HG03060 (cell line): ENCODE data around the gene CASP6.
"Not testable (repeated sequence)": the region's sequence is repeated elsewhere in the genome, so short reads cannot be mapped to it uniquely, and the experiment has no call there.

Source experiments
- ATAC-seq: cut with Tn5 transposase; IDR thresholded peaks from one replicate; pipeline ENCODE4 v1.9.1; 2021; ENCODE audit warnings: low read depth, moderate number of reproducible peaks; ENCODE audit not compliant: unreplicated experiment

The CASP6 gene

GRCh38 chr4:109721033-109721432, 17.8 kb upstream of the CASP6 start:
- ATAC-seq, result no peak

- no peak for ATAC-seq
Measured at GRCh38 chr4:109719604-109720003, 16.4 kb upstream of the CASP6 start.

GRCh38 chr4:109718759-109719158, 15.5 kb upstream of the CASP6 start:
- ATAC-seq, result no peak

- no peak for ATAC-seq
Measured at GRCh38 chr4:109713500-109713899, 10.3 kb upstream of the CASP6 start.

GRCh38 chr4:109708990-109709389, 5.7 kb upstream of the CASP6 start:
- peak; percentile 93 for ATAC-seq

- ATAC-seq, result no peak
Measured at GRCh38 chr4:109708435-109708834, 5.2 kb upstream of the CASP6 start.

- no peak for ATAC-seq
Measured at GRCh38 chr4:109703664-109704361, 568 bp upstream of the CASP6 start.

- no peak for ATAC-seq
Measured at GRCh38 chr4:109701566-109702410, 1.5 kb downstream of the CASP6 start.

GRCh38 chr4:109699553-109700225, 3.6 kb downstream of the CASP6 start:
- no peak for ATAC-seq

- no peak for ATAC-seq
Measured at GRCh38 chr4:109698656-109699055, 4.6 kb downstream of the CASP6 start.

- ATAC-seq, result no peak
Measured at GRCh38 chr4:109691411-109691920, 11.8 kb downstream of the CASP6 start.

- ATAC-seq, result peak; percentile 76
Measured at GRCh38 chr4:109690690-109691410, 12.4 kb downstream of the CASP6 start.

GRCh38 chr4:109684727-109685126, 18.5 kb downstream of the CASP6 start:
- ATAC-seq, result no peak

GRCh38 chr4:109683621-109684253, 19.5 kb downstream of the CASP6 start:
- ATAC-seq, result no peak

GRCh38 chr4:109682875-109683274, 20.4 kb downstream of the CASP6 start:
- ATAC-seq, result no peak

GRCh38 chr4:109678925-109679324, 24.3 kb downstream of the CASP6 start:
- ATAC-seq, result not testable (repeated sequence)

GRCh38 chr4:109678472-109678871, 24.8 kb downstream of the CASP6 start:
- ATAC-seq, result not testable (repeated sequence)

- ATAC-seq, result no peak
Measured at GRCh38 chr4:109676886-109677285, 26.4 kb downstream of the CASP6 start.

- no peak for ATAC-seq
Measured at GRCh38 chr4:109675843-109676242, 27.4 kb downstream of the CASP6 start.

- ATAC-seq, result no peak
Measured at GRCh38 chr4:109675181-109675580, 28.1 kb downstream of the CASP6 start.
